DND-41 (cell line): ENCODE measurements around the gene SMG7.
A peak's percentile ranks its signal among the peaks of the same experiment; 100 is the strongest.

ENCODE experiments used
- ATAC-seq: fragments of 200-7000 bp; cut with Tn5 transposase; 3 replicates; pipeline ENCODE4 v1.9.1; 2021; ENCODE audit warnings: low read depth; ENCODE audit not compliant: insufficient read depth
- DNase-seq: peaks from one replicate; pipeline ENCODE4 v3.0.0-alpha.2; 2020
- H2AFZ ChIP-seq: 2 replicates; pipeline ENCODE4 v1.6.0; 2012; ENCODE audit warnings: low read depth, low read length
- H3K27ac ChIP-seq: 2 replicates; pipeline ENCODE4 v1.5.1; 2012; ENCODE audit warnings: low read length, inconsistent platforms
- H3K27me3 ChIP-seq: fragments of 200-600 bp; sonication (generic); 2 replicates; pipeline ENCODE4 v1.6.0; 2012; ENCODE audit warnings: low read length, mild to moderate bottlenecking, inconsistent platforms; ENCODE audit not compliant: insufficient read depth, poor library complexity
- H3K36me3 ChIP-seq: 2 replicates; pipeline ENCODE4 v1.5.1; 2012; ENCODE audit warnings: low read length, inconsistent platforms; ENCODE audit not compliant: insufficient read depth
- H3K4me1 ChIP-seq: 2 replicates; pipeline ENCODE4 v1.5.1; 2012; ENCODE audit warnings: mild to moderate bottlenecking, low read length; ENCODE audit not compliant: insufficient read depth
- H3K4me2 ChIP-seq: 2 replicates; pipeline ENCODE4 v1.6.0; 2012; ENCODE audit warnings: mild to moderate bottlenecking, moderate library complexity, low read length, inconsistent platforms; ENCODE audit not compliant: insufficient read depth
- H3K4me3 ChIP-seq, 2 experiments: fragments of 200-600 bp in 1 of 2; shearing (Covaris generic) in 1 of 2; 2 replicates each; pipeline ENCODE4 v1.5.1; 2012 to 2016; ENCODE audit warnings: inconsistent platforms in 2 of 2, low read length in 2 of 2, mild to moderate bottlenecking in 2 of 2, low read depth in 1 of 2, moderate library complexity in 1 of 2
- H3K79me2 ChIP-seq: 2 replicates; pipeline ENCODE4 v1.6.0; 2012; ENCODE audit warnings: low read length, inconsistent platforms; ENCODE audit not compliant: insufficient read depth
- H3K9ac ChIP-seq: 2 replicates; pipeline ENCODE4 v1.6.0; 2012; ENCODE audit warnings: low read depth, mild to moderate bottlenecking, inconsistent platforms, low read length, moderate library complexity
- H3K9me3 ChIP-seq: 2 replicates; pipeline ENCODE4 v1.5.1; 2012; ENCODE audit warnings: low read length, moderate library complexity, mild to moderate bottlenecking, inconsistent platforms; ENCODE audit not compliant: insufficient read depth, severe bottlenecking
- H4K20me1 ChIP-seq: 2 replicates; pipeline ENCODE4 v1.6.0; 2012; ENCODE audit warnings: low read length; ENCODE audit not compliant: insufficient read depth
- EZH2 ChIP-seq: IDR thresholded peaks from 3 replicates; pipeline ENCODE4 v1.6.1; 2012; ENCODE audit warnings: borderline replicate concordance, low read depth, mild to moderate bottlenecking, moderate library complexity, low read length, inconsistent platforms; ENCODE audit not compliant: severe bottlenecking
- TF ChIP-seq, protein P1 (sequence below): IDR thresholded peaks from 2 replicates; pipeline ENCODE4 v1.5.1; 2012; ENCODE audit warnings: borderline replicate concordance, low read length, moderate library complexity, mild to moderate bottlenecking; ENCODE audit not compliant: poor library complexity, severe bottlenecking; ENCODE audit errors: extremely low read depth

Gene SMG7

DNA sequence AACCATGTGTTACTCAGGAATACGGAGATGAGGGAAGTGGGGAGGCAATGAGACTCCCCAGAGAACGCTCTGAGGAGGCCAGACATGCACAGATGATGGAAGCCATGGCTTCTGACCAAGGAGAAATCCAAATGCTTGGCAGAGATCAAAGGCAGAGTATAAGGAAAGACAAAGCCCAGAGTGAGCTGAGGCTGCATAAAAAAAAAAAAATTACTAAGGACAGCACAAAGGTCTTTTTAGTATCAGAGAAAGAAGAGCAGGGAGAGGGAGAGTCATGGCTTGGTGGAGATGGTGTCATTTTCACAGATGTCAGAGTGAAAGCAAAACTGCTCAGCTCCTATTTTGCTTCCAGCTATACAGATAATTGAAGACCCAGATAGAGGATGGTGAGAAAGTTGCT lies 126.1 kb downstream of the SMG7 start:
- Histone ChIP-seq H2AFZ (no peak overlapping the region), H3K4me3 (no peak overlapping the region), H3K36me3 (no peaks in the 10 kb centered on the region), H4K20me1 (no peaks in the 10 kb centered on the region), H3K79me2 (no peaks in the 10 kb centered on the region), H3K27me3 (peaks cover 7% of the 10 kb centered on the region), H3K27ac (no peak overlapping the region), H3K9me3 (no peaks in the 10 kb centered on the region), H3K4me2 (no peak overlapping the region), H3K9ac (no peak overlapping the region), H3K4me1 (no peaks in the 10 kb centered on the region)
- DNase-seq (no peak), ATAC-seq (peak; percentile 60; the same call in 2 of the 3 replicates)
- TF ChIP-seq, protein P1, sequence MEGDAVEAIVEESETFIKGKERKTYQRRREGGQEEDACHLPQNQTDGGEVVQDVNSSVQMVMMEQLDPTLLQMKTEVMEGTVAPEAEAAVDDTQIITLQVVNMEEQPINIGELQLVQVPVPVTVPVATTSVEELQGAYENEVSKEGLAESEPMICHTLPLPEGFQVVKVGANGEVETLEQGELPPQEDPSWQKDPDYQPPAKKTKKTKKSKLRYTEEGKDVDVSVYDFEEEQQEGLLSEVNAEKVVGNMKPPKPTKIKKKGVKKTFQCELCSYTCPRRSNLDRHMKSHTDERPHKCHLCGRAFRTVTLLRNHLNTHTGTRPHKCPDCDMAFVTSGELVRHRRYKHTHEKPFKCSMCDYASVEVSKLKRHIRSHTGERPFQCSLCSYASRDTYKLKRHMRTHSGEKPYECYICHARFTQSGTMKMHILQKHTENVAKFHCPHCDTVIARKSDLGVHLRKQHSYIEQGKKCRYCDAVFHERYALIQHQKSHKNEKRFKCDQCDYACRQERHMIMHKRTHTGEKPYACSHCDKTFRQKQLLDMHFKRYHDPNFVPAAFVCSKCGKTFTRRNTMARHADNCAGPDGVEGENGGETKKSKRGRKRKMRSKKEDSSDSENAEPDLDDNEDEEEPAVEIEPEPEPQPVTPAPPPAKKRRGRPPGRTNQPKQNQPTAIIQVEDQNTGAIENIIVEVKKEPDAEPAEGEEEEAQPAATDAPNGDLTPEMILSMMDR: no peak
- no peak for TF ChIP-seq EZH2

- H3K79me2 ChIP-seq: no peaks in the 10 kb centered on the region
- H3K9ac ChIP-seq: no peak overlapping the region
- H3K4me2 ChIP-seq: no peak overlapping the region
- H2AFZ ChIP-seq: no peak overlapping the region
- no peak overlapping the region for H3K4me3 ChIP-seq
- ATAC-seq: no peak
- H3K27ac ChIP-seq: no peak overlapping the region
- no peaks in the 10 kb centered on the region for H4K20me1 ChIP-seq
- no peaks in the 10 kb centered on the region for H3K36me3 ChIP-seq
- H3K4me1 ChIP-seq: no peaks in the 10 kb centered on the region
- H3K9me3 ChIP-seq: no peaks in the 10 kb centered on the region
- TF ChIP-seq EZH2: no peak
- TF ChIP-seq, protein P1: no peak
- DNase-seq: no peak
- peaks cover 7% of the 10 kb centered on the region for H3K27me3 ChIP-seq
Observed at GRCh38 chr1:183600136-183600535, 127.8 kb downstream of the SMG7 start.

DNA sequence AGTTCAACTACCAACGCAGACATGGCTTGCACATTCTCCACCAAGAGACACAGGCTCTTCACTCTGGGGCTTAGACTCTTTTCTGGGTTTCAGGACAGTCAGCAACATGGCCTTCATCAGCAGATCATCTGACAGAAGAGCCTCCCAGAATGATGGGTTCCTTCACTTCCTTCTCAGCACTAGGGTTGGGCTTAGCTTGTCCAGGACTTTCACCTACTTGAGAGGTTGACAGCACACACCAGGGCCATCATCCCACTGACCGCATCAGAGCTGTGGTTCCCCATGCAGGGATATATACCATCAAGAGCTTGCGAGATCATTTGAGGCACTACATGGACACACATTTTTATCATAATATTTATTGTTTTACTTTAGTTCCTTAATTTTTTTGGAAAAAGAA lies 128.3 kb downstream of the SMG7 start:
- TF ChIP-seq EZH2: no peak
- TF ChIP-seq, protein P1: no peak
- Histone ChIP-seq H3K79me2 (no peaks in the 10 kb centered on the region), H3K27ac (no peak overlapping the region), H3K9me3 (no peaks in the 10 kb centered on the region), H3K9ac (no peak overlapping the region), H3K4me1 (no peaks in the 10 kb centered on the region), H3K27me3 (peaks cover 7% of the 10 kb centered on the region), H4K20me1 (no peaks in the 10 kb centered on the region), H3K36me3 (no peaks in the 10 kb centered on the region), H3K4me3 (no peak overlapping the region), H3K4me2 (no peak overlapping the region), H2AFZ (no peak overlapping the region)
- no peak for DNase-seq
- no peak for ATAC-seq

DNA sequence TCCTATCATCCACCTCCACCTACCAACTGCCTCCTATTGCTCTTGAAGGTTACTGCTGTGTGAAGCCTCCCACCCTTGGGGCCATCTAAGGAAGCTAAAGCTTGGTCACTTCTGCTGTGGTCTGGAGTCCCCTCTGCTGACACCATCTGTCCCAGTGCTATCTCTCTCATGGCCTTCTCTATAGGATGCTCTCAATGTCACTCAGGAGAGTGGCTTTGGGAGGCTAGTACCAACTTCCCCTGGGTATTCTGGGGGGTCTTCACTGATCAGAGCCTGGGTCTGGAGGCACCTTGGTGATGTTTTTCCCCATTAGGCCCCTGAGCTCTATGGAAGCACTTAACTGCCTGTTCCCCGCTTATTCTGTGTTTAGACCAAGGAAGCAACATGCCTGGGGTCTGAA lies 130.2 kb downstream of the SMG7 start:
- no peak overlapping the region for H3K4me3 ChIP-seq
- H3K4me1 ChIP-seq: no peaks in the 10 kb centered on the region
- no peaks in the 10 kb centered on the region for H3K9me3 ChIP-seq
- H2AFZ ChIP-seq: no peak overlapping the region
- H3K79me2 ChIP-seq: no peaks in the 10 kb centered on the region
- no peaks in the 10 kb centered on the region for H3K36me3 ChIP-seq
- H3K27me3 ChIP-seq: peaks cover 7% of the 10 kb centered on the region
- no peak overlapping the region for H3K4me2 ChIP-seq
- TF ChIP-seq, protein P1: no peak
- no peak for TF ChIP-seq EZH2
- no peak overlapping the region for H3K27ac ChIP-seq
- DNase-seq (no peak), ATAC-seq (no peak)
- no peaks in the 10 kb centered on the region for H4K20me1 ChIP-seq
- H3K9ac ChIP-seq: no peak overlapping the region
